ENCODE measurements around the gene RALBP1.

DNA sequence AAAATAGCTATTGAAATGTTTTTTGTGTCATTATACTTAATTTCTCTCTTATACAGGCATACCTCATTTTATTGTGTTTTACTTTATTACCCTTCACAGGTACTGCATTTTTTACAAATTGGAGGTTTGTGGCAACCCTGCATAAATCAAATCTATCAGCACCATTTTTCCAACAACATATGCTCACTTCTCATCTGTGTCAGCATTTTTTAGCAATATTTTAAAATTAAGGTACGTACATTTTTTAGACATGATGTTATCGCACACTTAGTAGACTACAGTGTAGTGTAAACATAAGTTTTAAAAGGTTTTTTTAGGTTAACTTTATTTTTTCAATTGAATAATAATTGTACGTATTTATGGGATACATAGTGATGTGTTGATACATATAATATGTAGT, 30.8 kb upstream of the RALBP1 start:
- TF ChIP-seq ZNF274 (IDR thresholded peaks at IDR 0.05; ENCODE audit: low read depth, low read length) (no peak), YY1 (IDR thresholded peaks at IDR 0.05; ENCODE audit: extremely low read depth, insufficient replicate concordance, low read depth, low read length) (no peak), FOSL1 (IDR thresholded peaks at IDR 0.05; ENCODE audit: low read depth) (no peak), SIN3A (IDR thresholded peaks at IDR 0.05; ENCODE audit: low read depth) (no peak), JUND (IDR thresholded peaks at IDR 0.05) (no peak), POLR2A (IDR thresholded peaks at IDR 0.05; ENCODE audit: borderline replicate concordance, extremely low read depth, insufficient read depth, insufficient read length) (no peak), EZH2 (IDR thresholded peaks at IDR 0.05) (no peak), POLR2AphosphoS5 (IDR thresholded peaks at IDR 0.05; ENCODE audit: low read depth, low read length) (no peak), EZH2phosphoT487 (IDR thresholded peaks at IDR 0.05; ENCODE audit: borderline replicate concordance) (no peak), RAD21 (IDR thresholded peaks at IDR 0.05; ENCODE audit: low read depth) (no peak)
- TF ChIP-seq, protein P1, sequence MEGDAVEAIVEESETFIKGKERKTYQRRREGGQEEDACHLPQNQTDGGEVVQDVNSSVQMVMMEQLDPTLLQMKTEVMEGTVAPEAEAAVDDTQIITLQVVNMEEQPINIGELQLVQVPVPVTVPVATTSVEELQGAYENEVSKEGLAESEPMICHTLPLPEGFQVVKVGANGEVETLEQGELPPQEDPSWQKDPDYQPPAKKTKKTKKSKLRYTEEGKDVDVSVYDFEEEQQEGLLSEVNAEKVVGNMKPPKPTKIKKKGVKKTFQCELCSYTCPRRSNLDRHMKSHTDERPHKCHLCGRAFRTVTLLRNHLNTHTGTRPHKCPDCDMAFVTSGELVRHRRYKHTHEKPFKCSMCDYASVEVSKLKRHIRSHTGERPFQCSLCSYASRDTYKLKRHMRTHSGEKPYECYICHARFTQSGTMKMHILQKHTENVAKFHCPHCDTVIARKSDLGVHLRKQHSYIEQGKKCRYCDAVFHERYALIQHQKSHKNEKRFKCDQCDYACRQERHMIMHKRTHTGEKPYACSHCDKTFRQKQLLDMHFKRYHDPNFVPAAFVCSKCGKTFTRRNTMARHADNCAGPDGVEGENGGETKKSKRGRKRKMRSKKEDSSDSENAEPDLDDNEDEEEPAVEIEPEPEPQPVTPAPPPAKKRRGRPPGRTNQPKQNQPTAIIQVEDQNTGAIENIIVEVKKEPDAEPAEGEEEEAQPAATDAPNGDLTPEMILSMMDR (IDR thresholded peaks at IDR 0.05 in 2 of 3, conservative IDR thresholded peaks at IDR 0.05 in 1 of 3; ENCODE audit: borderline replicate concordance in 1 of 3, insufficient read depth in 1 of 3, low read depth in 2 of 3, low read length in 2 of 3) = no peak
- TF ChIP-seq, protein P2, sequence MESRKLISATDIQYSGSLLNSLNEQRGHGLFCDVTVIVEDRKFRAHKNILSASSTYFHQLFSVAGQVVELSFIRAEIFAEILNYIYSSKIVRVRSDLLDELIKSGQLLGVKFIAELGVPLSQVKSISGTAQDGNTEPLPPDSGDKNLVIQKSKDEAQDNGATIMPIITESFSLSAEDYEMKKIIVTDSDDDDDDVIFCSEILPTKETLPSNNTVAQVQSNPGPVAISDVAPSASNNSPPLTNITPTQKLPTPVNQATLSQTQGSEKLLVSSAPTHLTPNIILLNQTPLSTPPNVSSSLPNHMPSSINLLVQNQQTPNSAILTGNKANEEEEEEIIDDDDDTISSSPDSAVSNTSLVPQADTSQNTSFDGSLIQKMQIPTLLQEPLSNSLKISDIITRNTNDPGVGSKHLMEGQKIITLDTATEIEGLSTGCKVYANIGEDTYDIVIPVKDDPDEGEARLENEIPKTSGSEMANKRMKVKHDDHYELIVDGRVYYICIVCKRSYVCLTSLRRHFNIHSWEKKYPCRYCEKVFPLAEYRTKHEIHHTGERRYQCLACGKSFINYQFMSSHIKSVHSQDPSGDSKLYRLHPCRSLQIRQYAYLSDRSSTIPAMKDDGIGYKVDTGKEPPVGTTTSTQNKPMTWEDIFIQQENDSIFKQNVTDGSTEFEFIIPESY (IDR thresholded peaks at IDR 0.05; ENCODE audit: extremely low read depth, insufficient replicate concordance, low read length) = no peak
- TF ChIP-seq, protein P3, sequence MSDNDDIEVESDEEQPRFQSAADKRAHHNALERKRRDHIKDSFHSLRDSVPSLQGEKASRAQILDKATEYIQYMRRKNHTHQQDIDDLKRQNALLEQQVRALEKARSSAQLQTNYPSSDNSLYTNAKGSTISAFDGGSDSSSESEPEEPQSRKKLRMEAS (IDR thresholded peaks at IDR 0.05) = no peak
